OCI-LY1 (cell line): ENCODE measurements around the gene WDR11.

Experiments used
- H2AFZ ChIP-seq: fragments of 200-600 bp; sonication (generic), shearing (Covaris generic); 2 replicates; pipeline ENCODE4 v1.6.0; 2014; ENCODE audit warnings: antibody characterized with exemption, mild to moderate bottlenecking, low read length
- H3F3A ChIP-seq: fragments of 200-600 bp; sonication (generic), shearing (Covaris generic); 2 replicates; pipeline ENCODE4 v1.6.0; 2014; ENCODE audit warnings: mild to moderate bottlenecking, antibody characterized with exemption, low read length, moderate library complexity; ENCODE audit not compliant: insufficient read depth
- H3K27ac ChIP-seq: fragments of 200-600 bp; sonication (generic); 2 replicates; pipeline ENCODE4 v1.5.1; 2014; ENCODE audit warnings: low read length, mixed run types, mild to moderate bottlenecking, low read depth; ENCODE audit not compliant: poor library complexity, severe bottlenecking
- H3K27me3 ChIP-seq: fragments of 200-600 bp; sonication (generic); 2 replicates; pipeline ENCODE4 v1.6.0; 2014; ENCODE audit warnings: antibody characterized with exemption, mild to moderate bottlenecking, low read length, moderate library complexity; ENCODE audit not compliant: insufficient read depth
- H3K36me3 ChIP-seq: fragments of 200-600 bp; sonication (generic); 2 replicates; pipeline ENCODE4 v1.6.1; 2014; ENCODE audit warnings: mild to moderate bottlenecking, antibody characterized with exemption, low read length, moderate library complexity, mixed read lengths; ENCODE audit not compliant: insufficient read depth
- H3K4me1 ChIP-seq: fragments of 200-600 bp; sonication (generic); 2 replicates; pipeline ENCODE4 v1.5.1; 2014; ENCODE audit warnings: mild to moderate bottlenecking, low read length, moderate library complexity; ENCODE audit not compliant: insufficient read depth, severe bottlenecking
- H3K4me2 ChIP-seq: fragments of 200-600 bp; sonication (generic), shearing (Covaris generic); 2 replicates; pipeline ENCODE4 v1.6.1; 2014; ENCODE audit warnings: low read length
- H3K4me3 ChIP-seq: fragments of 200-600 bp; sonication (generic); 2 replicates; pipeline ENCODE4 v1.5.1; 2014; ENCODE audit warnings: low read length, low read depth, mild to moderate bottlenecking, mixed read lengths; ENCODE audit not compliant: poor library complexity, severe bottlenecking
- H3K79me2 ChIP-seq: fragments of 200-600 bp; shearing (Covaris generic); 2 replicates; pipeline ENCODE4 v1.6.1; 2016; ENCODE audit warnings: mixed run types, low read length, mixed read lengths; ENCODE audit not compliant: insufficient read depth
- H3K9ac ChIP-seq: fragments of 200-600 bp; sonication (generic), shearing (Covaris generic); 2 replicates; pipeline ENCODE4 v1.6.1; 2014; ENCODE audit warnings: mild to moderate bottlenecking, low read length, mixed read lengths
- H3K9me2 ChIP-seq: fragments of 200-600 bp; sonication (generic), shearing (Covaris generic); 2 replicates; pipeline ENCODE4 v1.6.1; 2014; ENCODE audit warnings: low read depth, mild to moderate bottlenecking, low read length, mixed read lengths
- H3K9me3 ChIP-seq: fragments of 200-600 bp; shearing (Covaris generic); 2 replicates; pipeline ENCODE4 v1.6.1; 2014; ENCODE audit warnings: low read length, mixed read lengths
- H4K20me1 ChIP-seq: fragments of 200-600 bp; sonication (generic), shearing (Covaris generic); 2 replicates; pipeline ENCODE4 v1.6.0; 2016; ENCODE audit warnings: mild to moderate bottlenecking, low read length; ENCODE audit not compliant: insufficient read depth
- CTCF ChIP-seq: fragments of 200-600 bp; sonication (generic), shearing (Covaris generic); IDR thresholded peaks from 2 replicates; pipeline ENCODE4 v1.5.1; 2017; ENCODE audit warnings: mild to moderate bottlenecking, antibody characterized with exemption, low read length, moderate library complexity, mixed read lengths
- EZH2 ChIP-seq: fragments of 200-600 bp; sonication (generic), shearing (Covaris generic); IDR thresholded peaks from 2 replicates; pipeline ENCODE4 v1.8.0; 2017; ENCODE audit warnings: borderline replicate concordance, mixed run types, mild to moderate bottlenecking, antibody characterized with exemption, low read length, moderate library complexity, mixed read lengths

Gene WDR11

GRCh38 chr10:120841522-120842189 lies 9.5 kb upstream of the WDR11 start:
- Histone ChIP-seq H3K27ac (no peak overlapping the region), H3F3A (no peaks in the 10 kb centered on the region), H3K4me1 (no peaks in the 10 kb centered on the region), H3K9me3 (no peaks in the 10 kb centered on the region), H3K9me2 (no peaks in the 10 kb centered on the region), H3K36me3 (no peaks in the 10 kb centered on the region), H3K4me2 (no peak overlapping the region), H2AFZ (no peak overlapping the region), H3K4me3 (no peak overlapping the region), H3K79me2 (no peaks in the 10 kb centered on the region), H4K20me1 (no peaks in the 10 kb centered on the region), H3K9ac (no peak overlapping the region), H3K27me3 (no peaks in the 10 kb centered on the region)
- TF ChIP-seq EZH2, result no peak
- TF ChIP-seq CTCF, result no peak

DNA sequence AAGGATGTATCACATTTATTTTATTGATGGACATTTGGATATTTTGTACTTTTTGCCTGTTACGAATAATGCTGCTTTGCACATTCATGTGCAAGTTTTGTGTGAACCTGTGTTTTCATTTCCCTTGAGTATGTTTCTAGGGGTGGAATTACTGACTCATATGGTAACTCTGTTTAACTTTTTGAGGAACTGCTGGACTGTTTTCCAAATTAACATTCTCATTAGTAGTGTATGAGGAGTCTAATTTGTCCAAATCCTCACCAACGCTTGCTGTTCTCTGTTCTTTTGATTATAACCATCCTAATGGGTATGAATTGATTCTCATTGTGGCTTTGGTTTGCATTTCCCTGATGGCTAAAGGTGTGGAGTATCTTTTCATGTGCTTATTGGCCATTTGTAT lies 3.2 kb downstream of the WDR11 start:
- H4K20me1 ChIP-seq, result no peaks in the 10 kb centered on the region
- H3K36me3 ChIP-seq, result peaks cover 42% of the 10 kb centered on the region
- H3K4me3 ChIP-seq, result no peak overlapping the region
- H3K4me1 ChIP-seq, result peaks cover 25% of the 10 kb centered on the region
- no peak overlapping the region for H2AFZ ChIP-seq
- peaks cover 21% of the 10 kb centered on the region for H3K79me2 ChIP-seq
- peak overlapping the region; percentile 32; the same call in 1 of the 2 replicates for H3K4me2 ChIP-seq
- H3K9me2 ChIP-seq, result no peaks in the 10 kb centered on the region
- no peaks in the 10 kb centered on the region for H3K27me3 ChIP-seq
- no peak overlapping the region for H3K9ac ChIP-seq
- TF ChIP-seq EZH2 (no peak), CTCF (no peak)
- H3K9me3 ChIP-seq, result no peaks in the 10 kb centered on the region
- no peaks in the 10 kb centered on the region for H3F3A ChIP-seq
- H3K27ac ChIP-seq, result no peak overlapping the region

DNA sequence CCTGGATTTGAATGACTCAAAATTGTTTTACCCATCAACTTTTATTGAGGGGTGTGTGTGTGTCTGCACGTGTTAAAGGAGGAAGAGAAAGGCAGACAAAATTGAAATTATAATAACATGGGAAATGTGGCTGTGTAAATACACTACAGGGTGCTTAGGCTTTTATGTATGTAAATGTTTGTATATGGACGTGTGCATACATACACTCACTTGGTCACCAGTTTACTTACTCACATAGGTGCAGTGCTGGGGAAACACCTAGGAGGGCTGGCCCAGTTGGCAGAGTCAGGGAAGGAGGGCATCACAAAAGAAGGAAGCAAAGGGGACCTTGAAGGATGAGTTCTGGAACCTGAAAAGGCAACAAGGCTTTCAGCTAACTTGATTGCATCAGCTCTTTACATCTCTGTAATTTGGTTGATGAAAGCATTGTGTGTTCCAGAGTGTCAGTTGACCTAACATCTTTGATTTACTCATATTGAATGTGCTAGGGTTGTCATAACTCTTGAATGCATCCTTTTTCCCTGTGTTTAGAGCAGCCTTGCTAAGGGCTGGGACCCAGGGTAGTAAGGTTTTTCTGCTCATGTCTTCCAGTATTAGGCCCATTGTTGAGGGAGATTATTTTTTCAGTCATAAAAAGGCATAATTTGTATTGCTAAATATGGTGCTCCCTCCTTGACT lies 10.2 kb downstream of the WDR11 start:
- Histone ChIP-seq H3K9ac (no peak overlapping the region), H3K27ac (no peak overlapping the region), H3F3A (no peaks in the 10 kb centered on the region), H3K27me3 (no peaks in the 10 kb centered on the region), H2AFZ (no peak overlapping the region), H3K4me1 (no peaks in the 10 kb centered on the region), H3K9me2 (no peaks in the 10 kb centered on the region), H3K9me3 (no peaks in the 10 kb centered on the region), H3K4me2 (no peak overlapping the region), H3K79me2 (no peaks in the 10 kb centered on the region), H3K36me3 (peaks cover 68% of the 10 kb centered on the region), H3K4me3 (no peak overlapping the region), H4K20me1 (no peaks in the 10 kb centered on the region)
- no peak for TF ChIP-seq EZH2
- no peak for TF ChIP-seq CTCF
